ENCODE data around the gene MAD2L1BP.
"Not testable (repeated sequence)": the region's sequence is repeated elsewhere in the genome, so short reads cannot be mapped to it uniquely, and the experiment has no call there.

Gene MAD2L1BP

GRCh38 chr6:43629505-43630300 lies 5.9 kb upstream of the MAD2L1BP start:
- H3K4me3 ChIP-seq (ENCODE audit: low read depth, low read length) = peak overlapping the region; percentile 67
- TF ChIP-seq CTCF (IDR thresholded peaks at IDR 0.05; ENCODE audit: low read depth, low read length) = no peak
- TF ChIP-seq MAX (IDR thresholded peaks at IDR 0.05; ENCODE audit: low read depth, low read length) = peak; percentile 68
- TF ChIP-seq POLR2A (IDR thresholded peaks at IDR 0.05; ENCODE audit: extremely low read depth, insufficient read length) = peak; percentile 72
- no peak for TF ChIP-seq MYC (IDR thresholded peaks at IDR 0.05; ENCODE audit: low read depth, low read length)
- DNase-seq (ENCODE audit: low read depth) = peak; percentile 100

- DNase-seq (ENCODE audit: low read depth) = peak; percentile 50
- no peak overlapping the region for H3K4me3 ChIP-seq (ENCODE audit: low read depth, low read length)
- TF ChIP-seq MAX (IDR thresholded peaks at IDR 0.05; ENCODE audit: low read depth, low read length) (peak; percentile 55), MYC (IDR thresholded peaks at IDR 0.05; ENCODE audit: low read depth, low read length) (no peak)
Observed at GRCh38 chr6:43630980-43631619, 4.5 kb upstream of the MAD2L1BP start.

GRCh38 chr6:43633002-43633401 lies 2.6 kb upstream of the MAD2L1BP start:
- H3K4me3 ChIP-seq (ENCODE audit: low read depth, low read length) = not testable (repeated sequence)

GRCh38 chr6:43634702-43635303 lies 837 bp upstream of the MAD2L1BP start:
- H3K4me3 ChIP-seq (ENCODE audit: low read depth, low read length) = peak overlapping the region; percentile 99
- DNase-seq (ENCODE audit: low read depth) = no peak
- TF ChIP-seq MAX (IDR thresholded peaks at IDR 0.05; ENCODE audit: low read depth, low read length) (no peak), CTCF (IDR thresholded peaks at IDR 0.05; ENCODE audit: low read depth, low read length) (no peak), POLR2A (IDR thresholded peaks at IDR 0.05; ENCODE audit: extremely low read depth, insufficient read length) (no peak), MYC (IDR thresholded peaks at IDR 0.05; ENCODE audit: low read depth, low read length) (no peak)

More at GRCh38 chr6:43633002-43633401, 2.6 kb upstream of the MAD2L1BP start:
- DNase-seq (ENCODE audit: low read depth) = not testable (repeated sequence)

GRCh38 chr6:43636308-43636659 lies 644 bp downstream of the MAD2L1BP start:
- TF ChIP-seq MYC (IDR thresholded peaks at IDR 0.05; ENCODE audit: low read depth, low read length) (no peak), MAX (IDR thresholded peaks at IDR 0.05; ENCODE audit: low read depth, low read length) (no peak), POLR2A (IDR thresholded peaks at IDR 0.05; ENCODE audit: extremely low read depth, insufficient read length) (no peak), CTCF (IDR thresholded peaks at IDR 0.05; ENCODE audit: low read depth, low read length) (no peak)
- peak overlapping the region; percentile 99 for H3K4me3 ChIP-seq (ENCODE audit: low read depth, low read length)
- DNase-seq (ENCODE audit: low read depth) = peak; percentile 49

- no peak for TF ChIP-seq CTCF (IDR thresholded peaks at IDR 0.05; ENCODE audit: low read depth, low read length)
- no peak; the same call in 1 of the 2 replicates for TF ChIP-seq MAX (IDR thresholded peaks at IDR 0.05; ENCODE audit: low read depth, low read length)
- TF ChIP-seq MYC (IDR thresholded peaks at IDR 0.05; ENCODE audit: low read depth, low read length) = no peak
- no peak for TF ChIP-seq POLR2A (IDR thresholded peaks at IDR 0.05; ENCODE audit: extremely low read depth, insufficient read length)
- peak; percentile 41 for DNase-seq (ENCODE audit: low read depth)
- no peak overlapping the region for H3K4me3 ChIP-seq (ENCODE audit: low read depth, low read length)
Observed at GRCh38 chr6:43639984-43640800, 4.6 kb downstream of the MAD2L1BP start.

Measured in NB4 (cell line).